ENCODE results near the gene EXOSC5. TPM values are rescaled to one million over a fixed set of nuclear protein-coding genes. Genes with fewer than 3 reads are reported as not detected.

The EXOSC5 gene
- total and polyA plus RNA-seq, 9 of the 15 experiments (the other 6 are each of a cell fraction or from before 2014, with no cell fraction given): 10.9 to 75.5 (median 37.8) TPM

- TF ChIP-seq, protein P1, sequence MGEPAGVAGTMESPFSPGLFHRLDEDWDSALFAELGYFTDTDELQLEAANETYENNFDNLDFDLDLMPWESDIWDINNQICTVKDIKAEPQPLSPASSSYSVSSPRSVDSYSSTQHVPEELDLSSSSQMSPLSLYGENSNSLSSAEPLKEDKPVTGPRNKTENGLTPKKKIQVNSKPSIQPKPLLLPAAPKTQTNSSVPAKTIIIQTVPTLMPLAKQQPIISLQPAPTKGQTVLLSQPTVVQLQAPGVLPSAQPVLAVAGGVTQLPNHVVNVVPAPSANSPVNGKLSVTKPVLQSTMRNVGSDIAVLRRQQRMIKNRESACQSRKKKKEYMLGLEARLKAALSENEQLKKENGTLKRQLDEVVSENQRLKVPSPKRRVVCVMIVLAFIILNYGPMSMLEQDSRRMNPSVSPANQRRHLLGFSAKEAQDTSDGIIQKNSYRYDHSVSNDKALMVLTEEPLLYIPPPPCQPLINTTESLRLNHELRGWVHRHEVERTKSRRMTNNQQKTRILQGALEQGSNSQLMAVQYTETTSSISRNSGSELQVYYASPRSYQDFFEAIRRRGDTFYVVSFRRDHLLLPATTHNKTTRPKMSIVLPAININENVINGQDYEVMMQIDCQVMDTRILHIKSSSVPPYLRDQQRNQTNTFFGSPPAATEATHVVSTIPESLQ (CRISPR knock-in tag; IDR thresholded peaks at IDR 0.05): no peak
- TF ChIP-seq GABPB1 (CRISPR knock-in tag; IDR thresholded peaks at IDR 0.05): 0 out of 2 replicates have a peak, but pooled peaks have one; percentile 3
- TF ChIP-seq HDAC2 (IDR thresholded peaks at IDR 0.05): peak; percentile 44; the same call in 1 of the 2 replicates
- peak in 1 of 2 experiments; percentile 72; a peak in 2 of 4 replicates for TF ChIP-seq TBL1XR1 (IDR thresholded peaks at IDR 0.05; ENCODE audit: low read length in 2 of 2)
- TF ChIP-seq SAP30 (IDR thresholded peaks at IDR 0.05; ENCODE audit: borderline replicate concordance, insufficient read depth, low read depth, low read length, poor library complexity, severe bottlenecking): no peak
- TF ChIP-seq FOSL1 (tag; conservative IDR thresholded peaks at IDR 0.05): peak; percentile 96
- peak; percentile 52 for TF ChIP-seq NFRKB (IDR thresholded peaks at IDR 0.05; ENCODE audit: low read depth)
- TF ChIP-seq TAL1 (IDR thresholded peaks at IDR 0.05): 0 out of 2 replicates have a peak, but pooled peaks have one; percentile 21
- 0 out of 2 replicates have a peak, but pooled peaks have one; percentile 34 for TF ChIP-seq CXXC5 (CRISPR knock-in tag; IDR thresholded peaks at IDR 0.05)
- peak; percentile 31 to 85; a peak in 3 of 4 replicates for TF ChIP-seq ARNT (IDR thresholded peaks at IDR 0.05)
- TF ChIP-seq ZNF384 (IDR thresholded peaks at IDR 0.05; ENCODE audit: low read depth, low read length): peak; percentile 22; the same call in 1 of the 2 replicates
- TF ChIP-seq, protein P2, sequence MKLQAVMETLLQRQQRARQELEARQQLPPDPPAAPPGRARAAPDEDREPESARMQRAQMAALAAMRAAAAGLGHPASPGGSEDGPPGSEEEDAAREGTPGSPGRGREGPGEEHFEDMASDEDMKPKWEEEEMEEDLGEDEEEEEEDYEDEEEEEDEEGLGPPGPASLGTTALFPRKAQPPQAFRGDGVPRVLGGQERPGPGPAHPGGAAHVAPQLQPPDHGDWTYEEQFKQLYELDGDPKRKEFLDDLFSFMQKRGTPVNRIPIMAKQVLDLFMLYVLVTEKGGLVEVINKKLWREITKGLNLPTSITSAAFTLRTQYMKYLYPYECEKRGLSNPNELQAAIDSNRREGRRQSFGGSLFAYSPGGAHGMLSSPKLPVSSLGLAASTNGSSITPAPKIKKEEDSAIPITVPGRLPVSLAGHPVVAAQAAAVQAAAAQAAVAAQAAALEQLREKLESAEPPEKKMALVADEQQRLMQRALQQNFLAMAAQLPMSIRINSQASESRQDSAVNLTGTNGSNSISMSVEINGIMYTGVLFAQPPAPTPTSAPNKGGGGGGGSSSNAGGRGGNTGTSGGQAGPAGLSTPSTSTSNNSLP (IDR thresholded peaks at IDR 0.05; ENCODE audit: borderline replicate concordance, low read depth, low read length): 0 out of 2 replicates have a peak, but pooled peaks have one; percentile 53
- TF ChIP-seq ZNF740 (CRISPR knock-in tag; IDR thresholded peaks at IDR 0.05): no peak
- no peak for TF ChIP-seq ZNF740 (tag; IDR thresholded peaks at IDR 0.05)
- peak; percentile 82 for TF ChIP-seq TEAD4 (IDR thresholded peaks at IDR 0.05; ENCODE audit: low read length)
- no peak for TF ChIP-seq TEAD4 (CRISPR knock-in tag; IDR thresholded peaks at IDR 0.05; ENCODE audit: borderline replicate concordance)
- TF ChIP-seq ZNF175 (CRISPR knock-in tag; IDR thresholded peaks at IDR 0.05; ENCODE audit: low read depth): peak; percentile 46; the same call in 1 of the 2 replicates
- peak; percentile 86 for TF ChIP-seq ZNF589 (CRISPR knock-in tag; IDR thresholded peaks at IDR 0.05; ENCODE audit: low read depth)
- peak; percentile 47; the same call in 1 of the 2 replicates for TF ChIP-seq GATAD2A (IDR thresholded peaks at IDR 0.05)
- TF ChIP-seq U2AF1 (optimal IDR thresholded peaks at IDR 0.05; ENCODE audit: low read depth, low read length): no peak
- TF ChIP-seq EP400 (IDR thresholded peaks at IDR 0.05): peak; percentile 72
- TF ChIP-seq ATF1 (CRISPR knock-in tag; IDR thresholded peaks at IDR 0.05): no peak
- TF ChIP-seq ATF1 (tag; IDR thresholded peaks at IDR 0.05): peak; percentile 75
- peak; percentile 59 for TF ChIP-seq MEIS2 (IDR thresholded peaks at IDR 0.05; ENCODE audit: partially characterized antibody)
- TF ChIP-seq GTF2A2 (tag; IDR thresholded peaks at IDR 0.05): no peak
- no peak for TF ChIP-seq ZC3H8 (IDR thresholded peaks at IDR 0.05)
- peak; percentile 71; the same call in 1 of the 2 replicates for TF ChIP-seq CREM (IDR thresholded peaks at IDR 0.05; ENCODE audit: low read depth)
- TF ChIP-seq SMARCE1 (IDR thresholded peaks at IDR 0.05): peak; percentile 94
Observed at GRCh38 chr19:41367848-41368301, 29.3 kb downstream of the EXOSC5 start (continued).
